DND-41 (cell line): ENCODE measurements around the gene SEMA3A.

Source experiments
- ATAC-seq: fragments of 200-7000 bp; cut with Tn5 transposase; 3 replicates; pipeline ENCODE4 v1.9.1; 2021; ENCODE audit warnings: low read depth; ENCODE audit not compliant: insufficient read depth
- DNase-seq: peaks from one replicate; pipeline ENCODE4 v3.0.0-alpha.2; 2020
- H2AFZ ChIP-seq: 2 replicates; pipeline ENCODE4 v1.6.0; 2012; ENCODE audit warnings: low read depth, low read length
- H3K27ac ChIP-seq: 2 replicates; pipeline ENCODE4 v1.5.1; 2012; ENCODE audit warnings: low read length, inconsistent platforms
- H3K27me3 ChIP-seq: fragments of 200-600 bp; sonication (generic); 2 replicates; pipeline ENCODE4 v1.6.0; 2012; ENCODE audit warnings: low read length, mild to moderate bottlenecking, inconsistent platforms; ENCODE audit not compliant: insufficient read depth, poor library complexity
- H3K36me3 ChIP-seq: 2 replicates; pipeline ENCODE4 v1.5.1; 2012; ENCODE audit warnings: low read length, inconsistent platforms; ENCODE audit not compliant: insufficient read depth
- H3K4me1 ChIP-seq: 2 replicates; pipeline ENCODE4 v1.5.1; 2012; ENCODE audit warnings: mild to moderate bottlenecking, low read length; ENCODE audit not compliant: insufficient read depth
- H3K4me2 ChIP-seq: 2 replicates; pipeline ENCODE4 v1.6.0; 2012; ENCODE audit warnings: mild to moderate bottlenecking, moderate library complexity, low read length, inconsistent platforms; ENCODE audit not compliant: insufficient read depth
- H3K4me3 ChIP-seq, 2 experiments: fragments of 200-600 bp in 1 of 2; shearing (Covaris generic) in 1 of 2; 2 replicates each; pipeline ENCODE4 v1.5.1; 2012 to 2016; ENCODE audit warnings: inconsistent platforms in 2 of 2, low read length in 2 of 2, mild to moderate bottlenecking in 2 of 2, low read depth in 1 of 2, moderate library complexity in 1 of 2
- H3K79me2 ChIP-seq: 2 replicates; pipeline ENCODE4 v1.6.0; 2012; ENCODE audit warnings: low read length, inconsistent platforms; ENCODE audit not compliant: insufficient read depth
- H3K9ac ChIP-seq: 2 replicates; pipeline ENCODE4 v1.6.0; 2012; ENCODE audit warnings: low read depth, mild to moderate bottlenecking, inconsistent platforms, low read length, moderate library complexity
- H3K9me3 ChIP-seq: 2 replicates; pipeline ENCODE4 v1.5.1; 2012; ENCODE audit warnings: low read length, moderate library complexity, mild to moderate bottlenecking, inconsistent platforms; ENCODE audit not compliant: insufficient read depth, severe bottlenecking
- H4K20me1 ChIP-seq: 2 replicates; pipeline ENCODE4 v1.6.0; 2012; ENCODE audit warnings: low read length; ENCODE audit not compliant: insufficient read depth
- CTCF ChIP-seq: IDR thresholded peaks from 2 replicates; pipeline ENCODE4 v1.5.1; 2012; ENCODE audit warnings: borderline replicate concordance, low read length, moderate library complexity, mild to moderate bottlenecking; ENCODE audit not compliant: poor library complexity, severe bottlenecking; ENCODE audit errors: extremely low read depth
- EZH2 ChIP-seq: IDR thresholded peaks from 3 replicates; pipeline ENCODE4 v1.6.1; 2012; ENCODE audit warnings: borderline replicate concordance, low read depth, mild to moderate bottlenecking, moderate library complexity, low read length, inconsistent platforms; ENCODE audit not compliant: severe bottlenecking

SEMA3A gene

GRCh38 chr7:84176716-84177115, 17.9 kb downstream of the SEMA3A start:
- Histone ChIP-seq H2AFZ (no peak overlapping the region), H3K27ac (no peak overlapping the region), H3K9me3 (no peaks in the 10 kb centered on the region), H3K27me3 (no peaks in the 10 kb centered on the region), H3K9ac (no peak overlapping the region), H4K20me1 (no peaks in the 10 kb centered on the region), H3K36me3 (no peaks in the 10 kb centered on the region), H3K79me2 (no peaks in the 10 kb centered on the region), H3K4me3 (no peak overlapping the region), H3K4me2 (no peak overlapping the region), H3K4me1 (no peaks in the 10 kb centered on the region)
- no peak for DNase-seq
- no peak for TF ChIP-seq EZH2
- no peak for TF ChIP-seq CTCF
- no peak for ATAC-seq

- ATAC-seq (no peak), DNase-seq (no peak)
- Histone ChIP-seq H3K4me2 (no peak overlapping the region), H3K9me3 (no peaks in the 10 kb centered on the region), H3K27me3 (no peaks in the 10 kb centered on the region), H3K9ac (no peak overlapping the region), H4K20me1 (no peaks in the 10 kb centered on the region), H3K27ac (no peak overlapping the region), H3K4me3 (no peak overlapping the region), H3K79me2 (no peaks in the 10 kb centered on the region), H3K4me1 (no peaks in the 10 kb centered on the region), H3K36me3 (no peaks in the 10 kb centered on the region), H2AFZ (no peak overlapping the region)
- TF ChIP-seq CTCF (no peak), EZH2 (no peak)
These were observed 19.1 kb downstream of the SEMA3A start for GRCh38 chr7:84175461-84175860.

GRCh38 chr7:84170646-84171045, 23.9 kb downstream of the SEMA3A start:
- no peak for ATAC-seq
- Histone ChIP-seq H3K9me3 (no peaks in the 10 kb centered on the region), H3K4me1 (no peaks in the 10 kb centered on the region), H2AFZ (no peak overlapping the region), H3K4me2 (no peak overlapping the region), H3K27ac (no peak overlapping the region), H3K79me2 (no peaks in the 10 kb centered on the region), H3K4me3 (no peak overlapping the region), H4K20me1 (no peaks in the 10 kb centered on the region), H3K9ac (no peak overlapping the region), H3K27me3 (no peaks in the 10 kb centered on the region), H3K36me3 (no peaks in the 10 kb centered on the region)
- DNase-seq = no peak
- TF ChIP-seq EZH2 (no peak), CTCF (no peak)

- H2AFZ ChIP-seq = no peak overlapping the region
- no peaks in the 10 kb centered on the region for H3K4me1 ChIP-seq
- no peaks in the 10 kb centered on the region for H3K36me3 ChIP-seq
- no peaks in the 10 kb centered on the region for H3K9me3 ChIP-seq
- no peaks in the 10 kb centered on the region for H3K79me2 ChIP-seq
- H3K4me3 ChIP-seq = no peak overlapping the region
- no peak for TF ChIP-seq EZH2
- TF ChIP-seq CTCF = no peak
- no peaks in the 10 kb centered on the region for H4K20me1 ChIP-seq
- no peaks in the 10 kb centered on the region for H3K27me3 ChIP-seq
- ATAC-seq (no peak), DNase-seq (no peak)
- no peak overlapping the region for H3K9ac ChIP-seq
- H3K4me2 ChIP-seq = no peak overlapping the region
- H3K27ac ChIP-seq = no peak overlapping the region
These were observed 32.0 kb downstream of the SEMA3A start for GRCh38 chr7:84162584-84162983.
